ENCODE data around the gene ALLC. TPM values are rescaled to one million over a fixed set of nuclear protein-coding genes. Genes with fewer than 3 reads are reported as not detected.
A peak's percentile ranks its signal among the peaks of the same experiment; 100 is the strongest.

The ALLC gene
- total RNA-seq, 2 donors from 2014 or later, result not detected

DNA sequence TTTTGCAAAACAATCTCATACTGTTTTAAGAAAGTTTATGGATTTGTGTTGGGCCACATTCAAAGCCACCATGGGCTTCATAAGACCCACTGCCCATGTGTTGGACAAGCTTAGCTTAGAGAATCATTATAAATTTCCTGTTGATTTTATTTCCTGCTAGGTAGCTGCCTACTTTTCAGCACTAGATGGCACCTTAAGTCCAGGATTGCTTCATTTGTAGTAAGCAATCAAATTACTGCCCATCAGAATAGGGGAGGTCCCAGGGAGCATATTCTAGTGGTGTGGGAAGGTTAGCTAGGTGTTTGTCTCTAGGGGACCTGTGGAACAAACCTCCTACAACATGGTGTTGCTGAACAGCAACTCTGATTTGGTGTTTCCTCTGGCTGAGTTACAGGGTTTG lies 34.4 kb downstream of the ALLC start:
- H3K27me3 Mint-ChIP-seq (ENCODE audit: insufficient read depth), result peaks cover 13% of the 10 kb centered on the region
- peaks cover 4% of the 10 kb centered on the region for H3K9me3 Mint-ChIP-seq
- no peak overlapping the region for H3K27ac Mint-ChIP-seq
- TF ChIP-seq CTCF (conservative IDR thresholded peaks at IDR 0.05), result peak; percentile 80
- no peak overlapping the region for H3K4me3 Mint-ChIP-seq
- H3K4me1 Mint-ChIP-seq, result no peaks in the 10 kb centered on the region
- no peak overlapping the region for H3K27ac ChIP-seq (ENCODE audit: low read depth, low read length)
- H3K9me3 ChIP-seq (ENCODE audit: control insufficient read depth, low read length), result peaks cover 6% of the 10 kb centered on the region
- no peaks in the 10 kb centered on the region for H3K27me3 ChIP-seq (ENCODE audit: control insufficient read depth, insufficient read depth, low read length, poor library complexity, severe bottlenecking)
- H3K36me3 ChIP-seq (ENCODE audit: control insufficient read depth, insufficient read depth, low read length), result no peaks in the 10 kb centered on the region
- no peaks in the 10 kb centered on the region for H3K4me1 ChIP-seq (ENCODE audit: control insufficient read depth, insufficient read depth, low read length)
- no peaks in the 10 kb centered on the region for H3K36me3 Mint-ChIP-seq (ENCODE audit: low read depth)
- H3K9ac ChIP-seq (ENCODE audit: extremely low read depth, low read length, poor library complexity, severe bottlenecking), result no peak overlapping the region
- H3K4me3 ChIP-seq (ENCODE audit: low read length), result no peak overlapping the region
- DNase-seq, result no peak

- H3K4me3 ChIP-seq (ENCODE audit: low read length), result no peak overlapping the region
- Mint-ChIP-seq H3K4me1 (no peaks in the 10 kb centered on the region), H3K36me3 (ENCODE audit: low read depth) (no peaks in the 10 kb centered on the region), H3K4me3 (no peak overlapping the region), H3K9me3 (no peaks in the 10 kb centered on the region), H3K27me3 (ENCODE audit: insufficient read depth) (peaks cover 39% of the 10 kb centered on the region), H3K27ac (no peak overlapping the region)
- H3K27ac ChIP-seq (ENCODE audit: low read depth, low read length), result no peak overlapping the region
- no peaks in the 10 kb centered on the region for H3K9me3 ChIP-seq (ENCODE audit: control insufficient read depth, low read length)
- WGBS, 2 experiments (ENCODE audit: insufficient coverage in 1 of 2, insufficient read length in 1 of 2), result 90 to 93% methylated on average over 2 to 3 of the region's 3 CpGs
- no peak for TF ChIP-seq CTCF (conservative IDR thresholded peaks at IDR 0.05)
- DNase-seq, result no peak
- H3K4me1 ChIP-seq (ENCODE audit: control insufficient read depth, insufficient read depth, low read length), result no peaks in the 10 kb centered on the region
- H3K27me3 ChIP-seq (ENCODE audit: control insufficient read depth, insufficient read depth, low read length, poor library complexity, severe bottlenecking), result peaks cover 20% of the 10 kb centered on the region
- H3K36me3 ChIP-seq (ENCODE audit: control insufficient read depth, insufficient read depth, low read length), result no peaks in the 10 kb centered on the region
- H3K9ac ChIP-seq (ENCODE audit: extremely low read depth, low read length, poor library complexity, severe bottlenecking), result no peak overlapping the region
Measured at GRCh38 chr2:3696545-3696944, 38.5 kb downstream of the ALLC start.

DNA sequence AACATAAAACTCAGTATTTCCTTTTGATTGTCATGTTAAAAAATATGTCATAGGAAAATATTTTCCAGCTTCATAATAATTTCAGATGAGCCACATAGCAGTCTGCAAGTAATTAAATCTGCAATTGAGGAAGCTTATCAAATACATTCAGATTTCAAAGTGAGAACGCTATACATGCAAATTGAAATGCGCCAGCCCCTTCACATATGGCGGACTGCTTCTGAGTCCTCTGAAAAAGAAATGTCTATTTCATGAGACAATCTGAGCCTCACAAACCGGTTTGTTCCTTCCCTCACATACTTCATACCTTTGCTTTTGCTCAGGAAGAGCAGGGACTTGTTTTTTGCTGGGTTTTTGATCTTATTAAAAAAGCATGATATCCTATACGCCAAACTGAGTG lies 43.1 kb downstream of the ALLC start:
- Histone ChIP-seq H3K4me3 (ENCODE audit: low read length) (no peak overlapping the region), H3K9me3 (ENCODE audit: control insufficient read depth, low read length) (no peaks in the 10 kb centered on the region), H3K9ac (ENCODE audit: extremely low read depth, low read length, poor library complexity, severe bottlenecking) (no peak overlapping the region), H3K27me3 (ENCODE audit: control insufficient read depth, insufficient read depth, low read length, poor library complexity, severe bottlenecking) (peaks cover 44% of the 10 kb centered on the region), H3K36me3 (ENCODE audit: control insufficient read depth, insufficient read depth, low read length) (no peaks in the 10 kb centered on the region), H3K4me1 (ENCODE audit: control insufficient read depth, insufficient read depth, low read length) (no peaks in the 10 kb centered on the region), H3K27ac (ENCODE audit: low read depth, low read length) (no peak overlapping the region)
- Mint-ChIP-seq H3K4me1 (peaks cover 7% of the 10 kb centered on the region), H3K36me3 (ENCODE audit: low read depth) (no peaks in the 10 kb centered on the region), H3K9me3 (peaks cover 7% of the 10 kb centered on the region), H3K27me3 (ENCODE audit: insufficient read depth) (peaks cover 61% of the 10 kb centered on the region), H3K27ac (no peak overlapping the region), H3K4me3 (no peak overlapping the region)
- TF ChIP-seq CTCF (conservative IDR thresholded peaks at IDR 0.05), result no peak
- no peak for DNase-seq
- 90 to 95% methylated on average over 4 to 5 of the region's 5 CpGs for WGBS, 2 experiments (ENCODE audit: insufficient coverage in 1 of 2, insufficient read length in 1 of 2)

Measured in endodermal cell (in vitro differentiated cells).